H1 (cell line): ENCODE measurements around the gene FHAD1. TPM values are rescaled to one million over a fixed set of nuclear protein-coding genes. Genes with fewer than 3 reads are reported as not detected.

Experiments
- ATF3 ChIP-seq: IDR thresholded peaks from 2 replicates; pipeline ENCODE4 v1.6.1; 2011; ENCODE audit warnings: low read depth, mild to moderate bottlenecking, low read length; ENCODE audit not compliant: insufficient read depth
- CEBPB ChIP-seq: IDR thresholded peaks from 2 replicates; pipeline ENCODE4 v1.6.1; 2012; ENCODE audit warnings: low read depth, low read length
- SIN3A ChIP-seq, 2 experiments: IDR thresholded peaks in 1 of 2; conservative IDR thresholded peaks in 1 of 2; 2 replicates each; pipeline ENCODE4 v1.6.1; 2011 to 2012; ENCODE audit warnings: low read length in 2 of 2, improper control_type of control experiment in 1 of 2, low read depth in 1 of 2, mild to moderate bottlenecking in 1 of 2
- polyA plus RNA-seq, 7 experiments: library from polyadenylated mRNA; depleted of rRNA in 3 of 7; stranded (reverse) in 5 of 7; unstranded in 2 of 7; fragments of >200 nt in 5 of 7; fragments of 200-250 nt in 2 of 7; gene quantifications; 1 replicate in 5 of 7; 2 replicates in 1 of 7; 4 replicates in 1 of 7; pipeline versions ENCODE4 v1.2.1 to v1.2.3, GENCODE V29; 2011 to 2013; ENCODE audit warnings: missing spikeins in 2 of 7, mixed read lengths in 2 of 7
- total RNA-seq: library from RNA; stranded (reverse); fragmentation: NEBNext Ultra II Directional; extraction: Animal tissue kit (Norgen Biotek cat#: 25700); gene quantifications from 2 replicates; pipeline ENCODE4 v1.2.1, GENCODE V29; 2021

The FHAD1 gene
- total and polyA plus RNA-seq, 2 of the 8 experiments (the other 6 are each of a cell fraction or from before 2014, with no cell fraction given): 0.39 to 0.69 TPM

- TF ChIP-seq SIN3A (conservative IDR thresholded peaks at IDR 0.05 in 1 of 2, IDR thresholded peaks at IDR 0.05 in 1 of 2; ENCODE audit: low read depth in 1 of 2, low read length in 2 of 2) (no peak), ATF3 (no peak), CEBPB (no peak)
Observed at GRCh38 chr1:15224974-15225373, 22.0 kb upstream of the FHAD1 start (continued).
